ENCODE data around the gene CCDC69. TPM values are rescaled to one million over a fixed set of nuclear protein-coding genes. Genes with fewer than 3 reads are reported as not detected.

The CCDC69 gene
- total RNA-seq, 1 donor from 2014 or later = 0.79 TPM

DNA sequence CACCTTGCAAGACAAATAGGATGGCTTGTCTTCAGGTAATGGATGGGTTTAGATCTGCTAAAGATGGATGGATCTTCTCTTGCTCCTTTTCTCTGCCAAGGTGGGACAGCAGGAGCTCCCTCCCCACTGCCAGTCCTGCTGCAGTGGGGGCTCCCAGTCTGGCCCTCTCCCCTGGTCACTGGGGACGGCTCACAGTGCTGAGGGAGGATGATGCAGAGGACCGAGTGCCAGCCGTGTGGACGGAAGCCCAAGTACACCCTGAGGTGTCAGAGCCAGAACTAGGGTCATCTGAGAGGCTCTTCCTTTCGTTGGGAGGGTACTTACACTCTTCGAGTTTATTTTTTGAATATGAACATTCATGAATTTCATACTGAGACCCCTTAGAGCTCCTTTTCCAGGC, 5.7 kb downstream of the CCDC69 start:
- DNase-seq (ENCODE audit: low read depth) (no peak), FAIRE-seq (no peak)
- Histone ChIP-seq H3K4me3 (ENCODE audit: low read depth, low read length) (no peak overlapping the region), H3K36me3 (ENCODE audit: control insufficient read depth, insufficient read depth, low read length) (no peaks in the 10 kb centered on the region), H3K27me3 (ENCODE audit: control insufficient read depth, insufficient read depth, low read length) (no peaks in the 10 kb centered on the region)
- TF ChIP-seq, protein P1, sequence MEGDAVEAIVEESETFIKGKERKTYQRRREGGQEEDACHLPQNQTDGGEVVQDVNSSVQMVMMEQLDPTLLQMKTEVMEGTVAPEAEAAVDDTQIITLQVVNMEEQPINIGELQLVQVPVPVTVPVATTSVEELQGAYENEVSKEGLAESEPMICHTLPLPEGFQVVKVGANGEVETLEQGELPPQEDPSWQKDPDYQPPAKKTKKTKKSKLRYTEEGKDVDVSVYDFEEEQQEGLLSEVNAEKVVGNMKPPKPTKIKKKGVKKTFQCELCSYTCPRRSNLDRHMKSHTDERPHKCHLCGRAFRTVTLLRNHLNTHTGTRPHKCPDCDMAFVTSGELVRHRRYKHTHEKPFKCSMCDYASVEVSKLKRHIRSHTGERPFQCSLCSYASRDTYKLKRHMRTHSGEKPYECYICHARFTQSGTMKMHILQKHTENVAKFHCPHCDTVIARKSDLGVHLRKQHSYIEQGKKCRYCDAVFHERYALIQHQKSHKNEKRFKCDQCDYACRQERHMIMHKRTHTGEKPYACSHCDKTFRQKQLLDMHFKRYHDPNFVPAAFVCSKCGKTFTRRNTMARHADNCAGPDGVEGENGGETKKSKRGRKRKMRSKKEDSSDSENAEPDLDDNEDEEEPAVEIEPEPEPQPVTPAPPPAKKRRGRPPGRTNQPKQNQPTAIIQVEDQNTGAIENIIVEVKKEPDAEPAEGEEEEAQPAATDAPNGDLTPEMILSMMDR (IDR thresholded peaks at IDR 0.05; ENCODE audit: insufficient read depth, low read length, severe bottlenecking) = no peak

DNA sequence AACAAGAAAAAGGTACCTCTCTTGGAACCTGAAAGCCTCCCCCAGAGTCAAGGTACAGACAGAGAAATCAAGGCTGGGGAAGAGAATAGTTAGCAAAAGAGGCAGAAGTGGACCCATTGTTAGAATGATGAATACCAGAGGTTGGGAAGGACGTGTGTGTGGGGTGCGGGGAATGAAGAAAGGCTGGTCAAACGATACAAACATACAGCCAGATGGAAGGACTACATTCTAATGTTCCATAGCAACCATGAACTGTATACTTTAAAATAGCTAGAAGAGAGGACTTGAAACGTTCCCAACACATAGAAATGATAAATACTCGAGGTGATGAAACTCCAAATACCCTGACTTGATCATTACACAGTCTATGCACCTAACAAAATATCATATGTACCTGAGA, 7.1 kb downstream of the CCDC69 start:
- no peak for FAIRE-seq
- H3K4me3 ChIP-seq (ENCODE audit: low read depth, low read length) = no peak overlapping the region
- TF ChIP-seq, protein P1 (IDR thresholded peaks at IDR 0.05; ENCODE audit: insufficient read depth, low read length, severe bottlenecking) = no peak
- H3K27me3 ChIP-seq (ENCODE audit: control insufficient read depth, insufficient read depth, low read length) = no peaks in the 10 kb centered on the region
- no peaks in the 10 kb centered on the region for H3K36me3 ChIP-seq (ENCODE audit: control insufficient read depth, insufficient read depth, low read length)
- no peak for DNase-seq (ENCODE audit: low read depth)

DNA sequence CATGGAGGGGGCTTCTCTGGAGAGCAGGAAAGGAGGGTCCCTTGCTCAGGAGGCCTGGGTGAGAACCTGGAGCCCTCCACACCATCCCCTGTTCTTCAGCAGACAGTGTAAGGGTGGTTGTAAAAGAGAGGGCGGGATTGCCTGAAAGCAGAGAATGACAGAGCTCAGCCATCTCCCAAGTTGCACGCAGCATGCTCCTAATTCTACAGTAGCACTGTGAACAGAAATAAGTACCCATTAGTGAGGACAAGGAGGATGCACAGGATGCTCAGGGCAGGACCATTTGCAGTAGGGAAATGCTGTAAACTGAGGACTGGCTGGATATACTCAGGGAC, 8.4 kb downstream of the CCDC69 start:
- Histone ChIP-seq H3K36me3 (ENCODE audit: control insufficient read depth, insufficient read depth, low read length) (no peaks in the 10 kb centered on the region), H3K4me3 (ENCODE audit: low read depth, low read length) (no peak overlapping the region), H3K27me3 (ENCODE audit: control insufficient read depth, insufficient read depth, low read length) (no peaks in the 10 kb centered on the region)
- DNase-seq (ENCODE audit: low read depth) (no peak), FAIRE-seq (no peak)
- TF ChIP-seq, protein P1 (IDR thresholded peaks at IDR 0.05; ENCODE audit: insufficient read depth, low read length, severe bottlenecking) = no peak

DNA sequence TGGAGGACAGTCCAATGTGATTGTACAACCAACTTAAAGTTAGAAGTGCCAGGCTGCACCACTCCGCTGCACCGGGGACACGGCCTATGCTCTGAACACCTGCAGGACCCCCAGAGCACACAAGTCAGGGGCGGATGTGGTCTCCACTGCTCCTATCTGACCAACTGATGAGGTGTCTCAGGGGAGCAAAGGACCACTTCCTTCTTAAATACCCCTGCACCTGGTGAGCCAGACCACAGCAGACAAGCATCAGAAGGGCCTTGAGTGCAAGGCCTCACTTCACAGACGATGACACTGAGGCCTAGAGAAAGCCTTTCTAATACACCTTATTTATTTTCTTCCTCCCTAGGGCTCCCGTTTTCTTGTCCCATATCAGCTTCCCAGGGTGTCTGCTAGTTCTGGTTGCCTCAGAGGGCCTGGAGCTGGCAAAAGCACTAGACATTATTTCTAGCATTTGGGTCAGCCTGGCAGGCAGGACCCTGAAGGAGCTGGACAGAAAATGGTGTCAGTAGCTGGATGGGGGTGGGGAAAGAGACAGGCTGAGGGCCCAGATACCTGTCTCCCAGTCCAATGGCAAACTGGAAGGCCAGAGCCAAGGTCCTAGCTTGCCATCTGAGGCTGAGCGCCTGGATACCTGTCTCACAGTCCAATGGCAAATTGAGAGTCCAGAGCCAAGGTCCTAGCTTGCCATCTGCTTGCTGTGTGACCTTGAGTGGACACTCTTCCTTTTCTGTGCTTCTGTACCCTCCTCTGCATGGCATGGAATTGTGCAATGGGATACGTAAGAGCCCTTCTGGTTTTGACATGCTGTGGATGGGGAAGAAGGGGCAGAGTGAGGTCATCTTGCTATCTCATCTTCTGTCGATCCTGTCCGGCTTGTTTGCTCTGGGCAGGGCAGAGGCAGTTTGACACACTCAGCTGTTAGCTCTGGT, 9.0 kb downstream of the CCDC69 start:
- peak; percentile 74 for DNase-seq (ENCODE audit: low read depth)

DNA sequence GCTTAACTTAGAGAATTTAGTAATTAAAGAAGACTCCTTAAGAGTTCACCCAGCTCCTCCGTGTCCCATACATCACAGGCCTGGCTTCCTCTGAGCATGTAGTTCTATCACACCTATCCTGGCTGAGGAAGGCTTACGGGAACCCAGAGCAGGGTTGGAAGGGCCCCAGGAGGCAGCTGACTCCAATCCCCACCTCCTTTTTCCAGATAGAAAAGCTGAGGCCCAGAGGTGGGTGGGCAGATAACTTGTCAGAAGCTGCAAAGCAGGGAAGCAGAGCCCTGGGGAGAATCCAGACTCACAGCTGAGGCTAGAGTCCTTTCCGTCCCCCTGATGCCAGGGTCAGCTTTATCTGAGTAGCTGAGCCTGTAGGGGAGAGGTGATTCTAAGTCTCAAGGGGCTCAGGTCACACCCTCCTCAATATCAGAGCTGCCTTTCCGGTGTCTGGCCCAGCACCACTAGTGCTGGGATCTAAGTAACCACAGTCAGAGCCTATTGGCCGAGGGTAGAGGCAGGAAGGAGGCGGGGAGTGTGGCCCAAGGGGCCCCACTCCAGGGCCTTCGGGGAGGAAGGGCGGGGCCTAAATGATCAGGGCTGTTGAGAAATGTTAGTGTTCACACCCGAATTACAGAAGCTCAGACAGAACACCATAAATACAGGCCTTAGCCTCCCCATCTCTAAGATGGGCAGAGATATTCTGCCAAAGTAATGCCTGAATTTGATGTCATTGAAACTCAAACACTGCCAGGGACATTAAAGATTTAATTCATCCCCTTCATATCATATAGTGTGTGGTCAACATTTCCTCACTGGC, 9.9 kb downstream of the CCDC69 start:
- DNase-seq (ENCODE audit: low read depth) = peak; percentile 47
- Histone ChIP-seq H3K4me3 (ENCODE audit: low read depth, low read length) (no peak overlapping the region), H3K36me3 (ENCODE audit: control insufficient read depth, insufficient read depth, low read length) (no peaks in the 10 kb centered on the region), H3K27me3 (ENCODE audit: control insufficient read depth, insufficient read depth, low read length) (no peaks in the 10 kb centered on the region)
- TF ChIP-seq, protein P1 (IDR thresholded peaks at IDR 0.05; ENCODE audit: insufficient read depth, low read length, severe bottlenecking) = no peak
- FAIRE-seq = no peak

More for the DNA sequence above, 9.0 kb downstream of the CCDC69 start:
- no peaks in the 10 kb centered on the region for H3K36me3 ChIP-seq (ENCODE audit: control insufficient read depth, insufficient read depth, low read length)
- TF ChIP-seq, protein P1 (IDR thresholded peaks at IDR 0.05; ENCODE audit: insufficient read depth, low read length, severe bottlenecking) = no peak
- H3K4me3 ChIP-seq (ENCODE audit: low read depth, low read length) = no peak overlapping the region
- FAIRE-seq = no peak
- no peaks in the 10 kb centered on the region for H3K27me3 ChIP-seq (ENCODE audit: control insufficient read depth, insufficient read depth, low read length)
